HepG2 (cell line): ENCODE results near the gene C11orf86. TPM values are rescaled to one million over a fixed set of nuclear protein-coding genes. Genes with fewer than 3 reads are reported as not detected.

Source experiments
- ATAC-seq: fragments of 200-7000 bp; cut with Tn5 transposase; 3 replicates; pipeline ENCODE4 v1.9.1; 2020; ENCODE audit warnings: mild to moderate bottlenecking, moderate library complexity
- BruUV-seq: library from RNA; stranded (reverse); fragments of 400-500 nt; replicated peaks from 2 replicates; lab custom pipeline; 2021; lab: Mats Ljungman, UMichigan
- CTCF ChIA-PET: fragments of 300-600 bp; formaldehyde crosslinking; extraction: SDS; loops from one replicate; lab custom pipeline; 2021; ENCODE audit warnings: low total read pairs, inconsistent platforms, low intra/inter-chr PET ratio; lab: Yijun Ruan, JAX
- POLR2A ChIA-PET: fragments of 350-600 bp; sonication (Branson Sonifier 250); formaldehyde crosslinking; loops from one replicate; lab custom pipeline; 2020; ENCODE audit warnings: antibody characterized with exemption, inconsistent platforms; lab: Yijun Ruan, JAX
- DNase-seq: peaks from one replicate; pipeline ENCODE4 v3.0.0-alpha.2; 2015; ENCODE audit warnings: low spot score
- FAIRE-seq: peaks from 3 replicates; lab custom pipeline; 2011; peaks lifted over from hg19 to GRCh38; lab: Jason Lieb, UNC
- H2AFZ ChIP-seq: one replicate; pipeline ENCODE4 v1.6.1; 2011; ENCODE audit warnings: low read length, inconsistent platforms
- H3K27ac ChIP-seq: fragments of 300-600 bp; 3 replicates; pipeline ENCODE4 v1.8.0; 2011; ENCODE audit warnings: mixed run types, mild to moderate bottlenecking, mixed read lengths, low read length, inconsistent platforms; ENCODE audit not compliant: insufficient read depth; ENCODE audit errors: extremely low read length
- H3K27me3 ChIP-seq, 2 experiments: fragments of 200-600 bp in 1 of 2; 2 replicates in 1 of 2; 3 replicates in 1 of 2; pipeline versions ENCODE4 v1.6.0 to v1.8.0; 2011; ENCODE audit warnings: low read length in 2 of 2, mild to moderate bottlenecking in 2 of 2, moderate library complexity in 2 of 2, inconsistent platforms in 1 of 2; ENCODE audit not compliant: insufficient read depth in 2 of 2, control insufficient read depth in 1 of 2
- H3K36me3 ChIP-seq, 2 experiments: fragments of 200-600 bp in 1 of 2; replicated peaks in 1 of 2; 2 replicates in 1 of 2; 3 replicates in 1 of 2; pipeline versions ENCODE4 v1.5.1 to v1.8.0; 2011; ENCODE audit warnings: low read length in 2 of 2, inconsistent platforms in 1 of 2; ENCODE audit not compliant: insufficient read depth in 2 of 2, control insufficient read depth in 1 of 2
- H3K4me1 ChIP-seq: 2 replicates; pipeline ENCODE4 v1.5.1; 2012; ENCODE audit warnings: low read length, inconsistent platforms; ENCODE audit not compliant: insufficient read depth
- H3K4me2 ChIP-seq: 2 replicates; pipeline ENCODE4 v1.6.0; 2011; ENCODE audit warnings: low read depth, low read length, inconsistent platforms
- H3K4me3 ChIP-seq, 3 experiments: fragments of 200-600 bp in 1 of 3; sonication (generic), shearing (Covaris generic) in 1 of 3; replicated peaks in 1 of 3; 2 replicates each; pipeline ENCODE4 v1.5.1; 2011 to 2016; ENCODE audit warnings: low read length in 3 of 3, inconsistent platforms in 2 of 3, low read depth in 2 of 3, mild to moderate bottlenecking in 2 of 3, control low read depth in 1 of 3, mixed read lengths in 1 of 3; ENCODE audit not compliant: insufficient read depth in 1 of 3
- H3K79me2 ChIP-seq: one replicate; pipeline ENCODE4 v1.6.1; 2011; ENCODE audit warnings: low read length, inconsistent platforms; ENCODE audit not compliant: insufficient read depth
- H3K9ac ChIP-seq: 2 replicates; pipeline ENCODE4 v1.6.0; 2011; ENCODE audit warnings: mild to moderate bottlenecking, low read depth, low read length, inconsistent platforms; ENCODE audit not compliant: insufficient read depth
- H3K9me3 ChIP-seq: 2 replicates; pipeline ENCODE4 v1.5.1; 2012; ENCODE audit warnings: mild to moderate bottlenecking, low read length
- H4K20me1 ChIP-seq: 2 replicates; pipeline ENCODE4 v1.6.0; 2011; ENCODE audit warnings: inconsistent platforms, mild to moderate bottlenecking, low read length, moderate library complexity; ENCODE audit not compliant: insufficient read depth
- CREM ChIP-seq, 2 experiments: sonication (generic) in 1 of 2; formaldehyde crosslinking in 1 of 2; IDR thresholded peaks; 2 replicates each; pipeline versions ENCODE4 v1.4.0 to v1.6.1; 2016 to 2020; ENCODE audit warnings: antibody characterized with exemption in 1 of 2, mild to moderate bottlenecking in 1 of 2, missing genetic modification reagents in 1 of 2
- FOXK1 ChIP-seq: sonication (generic); formaldehyde crosslinking; IDR thresholded peaks from 2 replicates; pipeline ENCODE4 v1.4.0; 2020; ENCODE audit warnings: low read depth, missing genetic modification reagents, borderline replicate concordance
- GABPA ChIP-seq, 2 experiments: IDR thresholded peaks; 2 replicates each; pipeline ENCODE4 v1.6.1; 2011 to 2016; ENCODE audit warnings: low read depth in 2 of 2, low read length in 1 of 2, missing biosample characterization in 1 of 2, missing genetic modification characterization in 1 of 2
- GRHL1 ChIP-seq: sonication (generic); formaldehyde crosslinking; conservative IDR thresholded peaks from 2 replicates; pipeline ENCODE4 v1.8.0; 2022; ENCODE audit warnings: missing genetic modification reagents
- HDAC6 ChIP-seq: fragments of 200-600 bp; sonication (generic); IDR thresholded peaks from 2 replicates; pipeline ENCODE4 v1.7.0; 2017; ENCODE audit warnings: mild to moderate bottlenecking, antibody characterized with exemption, low read length, low read depth
- KDM5B ChIP-seq: sonication (generic); formaldehyde crosslinking; IDR thresholded peaks from 2 replicates; pipeline ENCODE4 v1.4.0; 2020; ENCODE audit warnings: missing genetic modification reagents, mild to moderate bottlenecking, borderline replicate concordance
- MXD1 ChIP-seq: sonication (generic); formaldehyde crosslinking; IDR thresholded peaks from 2 replicates; pipeline ENCODE4 v1.4.0; 2020; ENCODE audit warnings: mild to moderate bottlenecking, missing genetic modification reagents
- STAG1 ChIP-seq: sonication (generic); formaldehyde crosslinking; IDR thresholded peaks from 2 replicates; pipeline ENCODE4 v1.4.0; 2020; ENCODE audit warnings: missing genetic modification reagents
- ZFP1 ChIP-seq: IDR thresholded peaks from 2 replicates; pipeline ENCODE4 v1.6.1; 2016
- ZNF280B ChIP-seq: sonication (generic); formaldehyde crosslinking; IDR thresholded peaks from 2 replicates; pipeline ENCODE4 v1.5.0; 2020; ENCODE audit warnings: missing genetic modification reagents, mild to moderate bottlenecking, borderline replicate concordance
- ZSCAN22 ChIP-seq: sonication (generic); formaldehyde crosslinking; IDR thresholded peaks from 2 replicates; pipeline ENCODE4 v1.4.0; 2020; ENCODE audit warnings: mild to moderate bottlenecking, missing genetic modification reagents
- ZSCAN25 ChIP-seq: sonication (generic); formaldehyde crosslinking; IDR thresholded peaks from 2 replicates; pipeline ENCODE4 v1.8.0; 2022; ENCODE audit warnings: mild to moderate bottlenecking, missing genetic modification reagents
- WGBS: methylation state at CpG from one replicate; pipeline ENCODE4 v1.1.6; 2017; ENCODE audit warnings: low lambda C conversion rate; 5-methylcytosine and 5-hydroxymethylcytosine counted together
- in situ Hi-C: cut with HindIII; loops from 2 replicates; pipeline ENCODE4 v1.10.0; 2017; ENCODE audit warnings: low pct_unique_long_range_greater_than_20kb; ENCODE audit not compliant: extremely low pct_ligation_motif_present
- intact Hi-C: fragments of 100-400 bp; cut with micrococcal nuclease; formaldehyde crosslinking; loops from one replicate; pipeline ENCODE4 v1.10.0; 2022; ENCODE audit not compliant: unreplicated experiment
- polyA plus RNA-seq, 8 experiments: library from polyadenylated mRNA; depleted of rRNA in 3 of 8; stranded (reverse) in 7 of 8; unstranded in 1 of 8; fragments of >200 nt; fragmentation: Illumina TruSeq in 4 of 8; extraction: Trizol in 4 of 8; gene quantifications; 2 replicates each; pipeline versions ENCODE4 v1.2.1 to v1.2.3, GENCODE V29; 2011 to 2016; ENCODE audit warnings: low read depth in 4 of 8, missing spikeins in 1 of 8, mixed read lengths in 1 of 8; ENCODE audit not compliant: insufficient read depth in 1 of 8
- total RNA-seq, 5 experiments: library from RNA; depleted of rRNA; stranded (reverse); fragments of >200 nt; fragmentation: Illumina TruSeq; extraction: Trizol; gene quantifications; 2 replicates each; pipeline ENCODE4 v1.2.3, GENCODE V29; 2016; ENCODE audit warnings: low read depth in 1 of 5
- TF ChIP-seq, protein P1 (sequence below): sonication (generic); formaldehyde crosslinking; IDR thresholded peaks from 2 replicates; pipeline ENCODE4 v1.4.0; 2020; ENCODE audit warnings: missing genetic modification reagents
- TF ChIP-seq, protein P2 (sequence below): sonication (generic); formaldehyde crosslinking; IDR thresholded peaks from 2 replicates; pipeline ENCODE4 v1.9.0; 2022; ENCODE audit warnings: missing genetic modification reagents, mild to moderate bottlenecking, borderline replicate concordance

The C11orf86 gene
- total and polyA plus RNA-seq, 2 of the 13 experiments (the other 11 are each of a cell fraction or from before 2014, with no cell fraction given): 0.11 to 0.18 TPM

DNA sequence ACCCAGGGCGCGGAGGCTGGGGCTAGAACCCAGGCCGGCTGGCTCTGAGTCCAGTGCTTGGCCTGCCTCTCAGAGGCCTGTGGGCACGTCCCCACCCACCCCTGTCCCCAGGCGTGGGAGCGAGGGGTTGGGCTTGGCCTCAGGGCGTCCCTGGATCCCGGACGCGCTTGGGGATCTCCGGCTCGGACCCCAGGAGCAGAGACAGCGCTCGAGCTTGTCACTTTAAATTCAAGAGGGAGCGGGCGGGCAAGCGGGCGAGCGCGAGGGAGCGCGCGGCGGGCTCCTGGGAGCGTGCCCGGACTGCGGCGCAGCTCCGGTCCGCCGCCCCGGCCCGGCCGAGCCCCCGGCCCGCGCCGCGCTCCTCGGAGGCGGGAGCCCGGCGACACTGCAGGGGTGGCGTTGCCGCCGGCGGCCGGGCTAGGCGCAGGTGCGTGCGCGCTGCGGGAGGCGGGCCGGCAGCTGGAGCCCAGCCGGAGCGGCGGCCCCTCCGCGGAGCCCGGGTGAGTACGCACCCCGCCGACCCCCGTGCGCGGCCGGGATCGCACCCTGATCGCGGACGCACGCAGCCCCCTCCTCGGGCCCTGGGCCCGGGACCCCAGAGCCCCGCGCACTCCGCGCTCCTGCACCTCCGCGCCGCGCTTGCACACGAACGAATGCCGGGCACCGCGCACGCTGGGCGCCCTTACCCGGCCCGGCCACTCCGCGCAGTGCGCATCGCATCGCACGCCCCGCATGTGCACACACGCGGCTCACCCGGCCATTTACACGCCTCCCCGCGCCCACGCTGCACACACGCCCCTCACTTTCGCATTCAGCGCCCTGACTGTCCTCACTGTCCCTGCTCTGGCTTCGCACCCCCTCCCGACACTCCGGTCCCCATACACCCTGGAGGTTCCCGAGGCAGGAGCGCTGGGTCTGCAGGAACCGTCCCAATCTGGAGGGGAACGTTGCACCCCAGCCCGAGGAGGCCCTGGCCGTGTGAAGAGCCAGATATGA lies 48.2 kb downstream of the C11orf86 start, which contains the start of gene SYT12:
Gene SYT12, plus strand, starts transcription at position 174 of the 996 bp plus-strand sequence. CDS start 7,011 bp downstream, outside the sequence.
- ATAC-seq (peak; percentile 44), FAIRE-seq (no peak), DNase-seq (no peak)
- 1% methylated on average over 10 of the region's 118 CpGs for WGBS
- intact Hi-C loops: loop anchor here (1.0 kb wide), 1 partner anchor 26 kb away; no protein-coding TSS in a partner anchor
- no peaks in the 10 kb centered on the region for H3K9me3 ChIP-seq
- ChIA-PET CTCF (no interaction called here), POLR2A (interaction anchor here (2.0 kb wide), 1 partner anchor 181 kb away, joined by 4 read pairs; no protein-coding TSS in a partner anchor)
- in situ Hi-C loops: no loop called here
- 0 out of 2 replicates have a peak, but pooled peaks cover 4% of the 10 kb centered on the region for H4K20me1 ChIP-seq
- peak within 1 kb of the TSS; percentile 40 to 67 (median 45); a peak in 5 of 6 replicates for H3K4me3 ChIP-seq
- peak within 1 kb of the TSS; percentile 67 for H3K4me2 ChIP-seq
- H2AFZ ChIP-seq: no peak within 1 kb of the TSS
- no peak within 1 kb of the TSS for H3K27ac ChIP-seq
- BruUV-seq: no TSS peak
- no peak within 1 kb of the TSS for H3K9ac ChIP-seq
- no peaks in the 10 kb centered on the region for H3K79me2 ChIP-seq
- peaks cover 12 to 44% of the 10 kb centered on the region in 2 experiments; a peak in 4 of 5 replicates for H3K27me3 ChIP-seq
- H3K36me3 ChIP-seq: no peaks in the 10 kb centered on the region
- H3K4me1 ChIP-seq: peaks cover 18% of the 10 kb centered on the region
- no peak for TF ChIP-seq MXD1
- no peak for TF ChIP-seq KDM5B
- TF ChIP-seq, protein P1, sequence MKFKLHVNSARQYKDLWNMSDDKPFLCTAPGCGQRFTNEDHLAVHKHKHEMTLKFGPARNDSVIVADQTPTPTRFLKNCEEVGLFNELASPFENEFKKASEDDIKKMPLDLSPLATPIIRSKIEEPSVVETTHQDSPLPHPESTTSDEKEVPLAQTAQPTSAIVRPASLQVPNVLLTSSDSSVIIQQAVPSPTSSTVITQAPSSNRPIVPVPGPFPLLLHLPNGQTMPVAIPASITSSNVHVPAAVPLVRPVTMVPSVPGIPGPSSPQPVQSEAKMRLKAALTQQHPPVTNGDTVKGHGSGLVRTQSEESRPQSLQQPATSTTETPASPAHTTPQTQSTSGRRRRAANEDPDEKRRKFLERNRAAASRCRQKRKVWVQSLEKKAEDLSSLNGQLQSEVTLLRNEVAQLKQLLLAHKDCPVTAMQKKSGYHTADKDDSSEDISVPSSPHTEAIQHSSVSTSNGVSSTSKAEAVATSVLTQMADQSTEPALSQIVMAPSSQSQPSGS (CRISPR knock-in tag): no peak
- no peak for TF ChIP-seq ZFP1 (CRISPR knock-in tag)
- 0 out of 2 replicates have a peak, but pooled peaks have one; percentile 25 for TF ChIP-seq ZNF280B
- no peak for TF ChIP-seq ZSCAN22 (CRISPR knock-in tag)
- TF ChIP-seq ZSCAN25 (CRISPR knock-in tag): no peak
- no peak for TF ChIP-seq FOXK1 (CRISPR knock-in tag)
- no peak for TF ChIP-seq CREM (IDR thresholded peaks at IDR 0.05)
- TF ChIP-seq CREM (CRISPR knock-in tag; IDR thresholded peaks at IDR 0.05): no peak
- no peak for TF ChIP-seq GRHL1 (CRISPR knock-in tag)
- TF ChIP-seq HDAC6: no peak
- no peak for TF ChIP-seq STAG1 (CRISPR knock-in tag)
- TF ChIP-seq, protein P2, sequence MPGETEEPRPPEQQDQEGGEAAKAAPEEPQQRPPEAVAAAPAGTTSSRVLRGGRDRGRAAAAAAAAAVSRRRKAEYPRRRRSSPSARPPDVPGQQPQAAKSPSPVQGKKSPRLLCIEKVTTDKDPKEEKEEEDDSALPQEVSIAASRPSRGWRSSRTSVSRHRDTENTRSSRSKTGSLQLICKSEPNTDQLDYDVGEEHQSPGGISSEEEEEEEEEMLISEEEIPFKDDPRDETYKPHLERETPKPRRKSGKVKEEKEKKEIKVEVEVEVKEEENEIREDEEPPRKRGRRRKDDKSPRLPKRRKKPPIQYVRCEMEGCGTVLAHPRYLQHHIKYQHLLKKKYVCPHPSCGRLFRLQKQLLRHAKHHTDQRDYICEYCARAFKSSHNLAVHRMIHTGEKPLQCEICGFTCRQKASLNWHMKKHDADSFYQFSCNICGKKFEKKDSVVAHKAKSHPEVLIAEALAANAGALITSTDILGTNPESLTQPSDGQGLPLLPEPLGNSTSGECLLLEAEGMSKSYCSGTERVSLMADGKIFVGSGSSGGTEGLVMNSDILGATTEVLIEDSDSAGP (CRISPR knock-in tag): peak; percentile 28; the same call in 1 of the 2 replicates
- TF ChIP-seq GABPA (IDR thresholded peaks at IDR 0.05; ENCODE audit: low read depth, low read length): 0 out of 2 replicates have a peak, but pooled peaks have one; percentile 17
- TF ChIP-seq GABPA (CRISPR knock-in tag; IDR thresholded peaks at IDR 0.05; ENCODE audit: low read depth): no peak
